ENCODE results near the gene ACOT12. TPM values are rescaled to one million over a fixed set of nuclear protein-coding genes. Genes with fewer than 3 reads are reported as not detected.

ACOT12 gene
- total and polyA plus RNA-seq, 2 experiments from 2014 or later: 0.15 TPM; not detected in 1

GRCh38 chr5:81435023-81435422 is 41.1 kb upstream of the ACOT12 start:
- Mint-ChIP-seq H3K4me1 (no peaks in the 10 kb centered on the region), H3K27ac (no peak overlapping the region), H3K27me3 (ENCODE audit: insufficient read depth, low read depth, poor library complexity) (no peaks in the 10 kb centered on the region), H3K36me3 (ENCODE audit: low read depth) (peaks cover 5% of the 10 kb centered on the region; the same call in 2 of the 3 replicates), H3K9me3 (peaks cover 6% of the 10 kb centered on the region; the same call in 2 of the 3 replicates), H3K4me3 (no peak overlapping the region)
- H3K9me2 ChIP-seq (ENCODE audit: insufficient read depth): no peaks in the 10 kb centered on the region
- H2AFZ ChIP-seq: no peak overlapping the region
- no peak overlapping the region for H3K27ac ChIP-seq (ENCODE audit: low read depth)
- no peaks in the 10 kb centered on the region for H4K20me1 ChIP-seq (replicated peaks; ENCODE audit: insufficient read depth)
- no peak for DNase-seq (ENCODE audit: low spot score)
- H3K27me3 ChIP-seq (ENCODE audit: insufficient read depth): no peaks in the 10 kb centered on the region
- no peaks in the 10 kb centered on the region for H3F3A ChIP-seq (replicated peaks; ENCODE audit: low read depth)
- no peaks in the 10 kb centered on the region for H3K79me2 ChIP-seq (replicated peaks; ENCODE audit: insufficient read depth)
- ATAC-seq: no peak
- H3K4me3 ChIP-seq: no peak overlapping the region
- H3K4me2 ChIP-seq: no peak overlapping the region
- H3K4me1 ChIP-seq (ENCODE audit: insufficient read depth): no peaks in the 10 kb centered on the region
- H3K36me3 ChIP-seq (ENCODE audit: insufficient read depth): no peaks in the 10 kb centered on the region
- TF ChIP-seq JUNB (IDR thresholded peaks at IDR 0.05; ENCODE audit: unreplicated experiment) (no peak), ZNF114 (CRISPR knock-in tag; IDR thresholded peaks at IDR 0.05) (no peak), EZH2 (IDR thresholded peaks at IDR 0.05; ENCODE audit: low read depth, unreplicated experiment) (no peak), POLR2AphosphoS5 (IDR thresholded peaks at IDR 0.05; ENCODE audit: low read depth) (no peak), CREB1 (CRISPR knock-in tag; IDR thresholded peaks at IDR 0.05; ENCODE audit: low read depth) (no peak), ETS1 (IDR thresholded peaks at IDR 0.05) (no peak), REST (IDR thresholded peaks at IDR 0.05; ENCODE audit: unreplicated experiment) (no peak), NANOG (IDR thresholded peaks at IDR 0.05; ENCODE audit: borderline replicate concordance) (no peak), ZNF462 (CRISPR knock-in tag; IDR thresholded peaks at IDR 0.05) (no peak), EZH2phosphoT487 (IDR thresholded peaks at IDR 0.05; ENCODE audit: unreplicated experiment) (no peak), ZNF331 (CRISPR knock-in tag; IDR thresholded peaks at IDR 0.05; ENCODE audit: low read depth) (no peak), STAT1 (IDR thresholded peaks at IDR 0.05; ENCODE audit: unreplicated experiment) (no peak), CTCF (conservative IDR thresholded peaks at IDR 0.05; ENCODE audit: low read depth in 2 of 2) (no peak)

Data from GM23338 (cell line).